HG02885 (cell line): ENCODE measurements around the gene RBM39.
"Not testable (repeated sequence)": the region's sequence is repeated elsewhere in the genome, so short reads cannot be mapped to it uniquely, and the experiment has no call there.

Experiments used
- ATAC-seq: cut with Tn5 transposase; IDR thresholded peaks from one replicate; pipeline ENCODE4 v1.9.1; 2021; ENCODE audit warnings: mild to moderate bottlenecking; ENCODE audit not compliant: unreplicated experiment, poor library complexity

Gene RBM39

DNA sequence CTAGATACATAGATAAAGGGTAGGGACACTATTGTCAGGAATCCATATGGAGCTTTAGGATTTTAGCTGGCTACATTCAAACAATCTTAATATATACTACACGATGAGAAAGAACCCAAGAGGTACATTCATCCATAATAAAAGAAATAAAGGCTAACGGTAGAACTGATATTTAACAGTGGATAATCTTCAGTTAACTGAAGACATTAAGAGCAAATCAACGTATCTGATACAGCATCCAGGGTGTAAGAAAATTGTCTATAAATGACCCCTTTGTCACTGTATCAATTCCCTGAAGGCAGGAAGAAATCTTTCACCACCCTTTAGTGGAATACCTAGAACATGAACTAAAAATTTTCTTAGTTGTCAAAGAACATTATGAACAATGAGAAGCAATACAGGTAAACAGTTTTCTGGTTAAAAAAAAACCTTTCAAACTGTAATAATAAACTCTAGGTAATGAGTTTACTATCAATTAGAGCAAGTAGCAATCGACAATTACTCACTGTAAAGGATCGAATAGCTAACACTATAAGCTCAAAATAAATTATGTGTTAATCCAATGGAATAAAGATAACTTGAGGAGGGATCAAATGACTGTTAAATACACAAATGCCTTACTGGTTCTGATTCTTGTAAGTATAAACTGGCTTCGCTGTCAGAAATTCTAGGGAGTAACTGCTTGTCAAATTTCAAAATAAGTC, 31.0 kb downstream of the RBM39 start:
- ATAC-seq, result no peak

DNA sequence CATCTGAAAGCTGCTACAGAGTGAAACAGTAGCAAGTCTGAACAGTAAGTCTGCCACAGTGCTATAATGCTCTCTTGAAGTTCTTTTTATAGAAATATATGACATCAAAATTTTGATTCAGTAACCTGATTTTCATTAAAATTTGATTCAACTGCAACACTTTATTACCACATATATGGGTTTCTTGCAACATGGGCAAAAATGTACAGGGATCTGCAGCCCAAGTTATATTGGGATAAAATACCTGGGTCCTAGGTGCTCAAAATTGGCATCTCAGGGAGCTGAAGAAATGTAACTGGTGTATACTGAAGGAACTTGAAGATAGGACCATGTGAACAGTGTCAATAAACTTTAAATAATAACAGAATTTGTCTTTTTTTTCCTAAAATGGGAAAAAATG, 32.0 kb downstream of the RBM39 start:
- ATAC-seq, result no peak

DNA sequence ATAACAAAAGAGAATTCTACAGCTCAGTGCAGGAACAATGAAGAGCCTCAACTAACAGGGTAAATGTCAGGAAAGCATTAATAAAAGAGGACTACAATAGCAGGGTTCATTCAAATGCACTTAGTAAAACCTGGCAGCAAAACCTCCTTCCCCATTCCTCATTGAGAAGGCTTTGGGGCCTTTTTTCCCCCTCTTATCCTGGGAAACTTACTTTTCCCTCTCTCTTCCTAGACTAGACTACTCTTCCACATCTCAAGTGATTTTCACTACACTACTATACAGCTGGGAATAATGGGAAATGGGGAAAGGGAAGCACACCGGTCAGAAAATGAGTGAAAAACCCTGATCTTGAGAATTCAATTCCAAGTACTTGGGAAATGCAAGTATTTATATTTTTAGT, 32.8 kb downstream of the RBM39 start:
- no peak for ATAC-seq

DNA sequence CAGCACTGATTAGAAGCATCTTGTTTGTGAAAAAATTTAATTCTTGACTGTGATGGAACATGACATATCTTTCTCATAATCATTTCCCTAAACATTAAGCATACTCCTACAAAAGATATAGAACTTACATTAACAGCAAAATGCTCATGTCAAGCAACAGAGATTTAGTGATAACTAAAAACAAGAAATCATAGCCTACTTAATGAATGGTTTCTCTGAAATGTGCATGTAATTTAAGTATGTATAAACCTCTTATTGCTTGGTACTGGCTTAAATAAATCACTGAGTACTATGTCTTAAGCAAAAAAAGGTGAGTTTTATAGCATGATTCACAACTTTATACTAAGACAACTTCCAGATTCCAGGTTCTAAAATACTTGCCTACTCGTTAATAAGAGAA, 33.6 kb downstream of the RBM39 start:
- no peak for ATAC-seq

DNA sequence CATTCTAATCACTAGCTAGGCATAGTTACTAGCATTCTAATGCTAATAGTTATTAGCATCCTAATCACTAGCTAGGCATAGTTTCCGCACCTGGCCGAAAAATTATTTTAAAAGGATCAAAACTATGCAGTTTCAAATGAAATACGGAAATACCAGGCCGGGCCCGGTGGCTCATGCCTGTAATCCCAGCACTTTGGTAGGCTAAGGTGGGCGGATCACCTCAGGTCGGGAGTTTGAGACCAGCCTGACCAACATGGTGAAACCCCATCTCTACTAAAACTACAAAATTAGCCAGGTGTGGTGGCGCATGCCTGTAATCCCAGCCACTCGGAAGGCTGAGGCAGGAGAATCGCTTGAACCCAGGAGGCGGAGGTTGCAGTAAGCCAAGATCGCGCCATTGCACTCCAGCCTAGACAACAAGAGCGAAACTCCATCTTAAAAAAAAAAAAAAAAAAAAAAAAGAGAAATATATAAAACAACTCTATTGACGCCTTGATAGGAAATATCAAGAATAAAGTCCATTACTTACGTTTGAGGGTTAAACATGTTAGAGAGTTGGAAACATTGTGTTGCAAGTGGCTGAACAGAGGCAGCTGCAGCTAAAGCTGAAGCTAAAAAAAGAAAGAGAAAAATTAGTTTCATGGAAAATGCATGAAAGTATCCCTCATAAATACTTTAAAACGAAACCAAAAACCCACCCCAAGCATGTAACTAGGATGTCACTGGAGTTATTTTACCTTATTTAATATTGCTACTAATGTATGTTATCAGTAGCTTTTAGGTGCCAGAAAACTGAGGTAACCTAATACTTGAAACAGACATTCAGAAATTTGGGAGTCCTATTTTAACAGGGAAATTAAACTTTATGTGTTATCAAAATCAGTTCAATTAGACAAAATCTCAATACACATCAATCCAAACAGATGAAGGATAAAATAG, 35.2 kb downstream of the RBM39 start:
- not testable (repeated sequence) for ATAC-seq

DNA sequence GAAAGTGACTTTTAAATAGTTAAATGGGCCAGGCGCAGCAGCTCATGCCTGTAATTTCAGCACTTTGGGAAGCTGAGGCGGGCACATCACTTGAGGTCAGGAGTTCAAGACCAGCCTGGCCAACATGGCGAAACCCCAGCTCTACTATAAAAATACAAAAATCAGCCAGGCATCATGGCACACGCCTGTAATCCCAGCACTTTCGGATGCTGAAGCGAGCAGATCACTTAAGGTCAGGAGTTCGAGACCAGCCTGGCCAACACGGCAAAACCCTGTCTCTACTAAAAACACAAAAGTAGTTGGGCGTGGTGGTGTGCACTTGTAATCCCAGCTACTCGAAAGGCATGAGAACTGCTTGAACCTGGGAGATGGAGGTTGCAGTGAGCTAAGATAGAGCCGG, 36.2 kb downstream of the RBM39 start:
- ATAC-seq, result not testable (repeated sequence)

DNA sequence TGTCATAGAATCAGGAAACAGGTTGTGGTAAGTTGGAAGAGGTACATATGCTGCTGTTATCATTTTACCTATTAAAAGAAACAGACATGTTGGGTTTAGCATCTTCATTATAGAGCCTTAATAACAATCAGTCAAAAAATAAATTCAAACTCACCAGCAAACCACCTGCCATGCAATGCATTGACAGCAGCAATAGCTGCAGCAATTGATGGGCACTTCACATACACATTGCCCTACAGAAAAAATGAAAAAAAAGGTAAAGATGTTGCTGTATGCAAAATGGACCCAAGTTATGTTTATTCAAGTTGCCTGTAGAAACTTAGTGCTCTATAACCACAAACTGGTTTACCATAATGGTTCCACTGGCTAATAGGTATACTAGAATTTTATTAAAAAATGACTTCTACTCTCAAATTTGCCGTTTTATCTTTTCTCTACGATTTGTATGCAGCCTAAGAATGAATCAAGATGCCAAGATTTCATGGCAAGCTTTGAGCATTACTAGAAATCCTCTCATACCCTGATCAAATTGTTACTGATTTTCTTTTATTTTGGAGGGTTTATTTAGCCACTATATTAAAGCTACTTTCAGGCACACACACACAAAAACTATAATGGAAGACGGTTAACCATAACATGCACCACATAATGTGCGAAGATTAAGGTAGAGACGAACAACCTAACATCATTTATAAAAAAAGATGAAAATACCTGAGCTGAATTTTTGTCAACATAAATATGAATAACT, 37.4 kb downstream of the RBM39 start:
- ATAC-seq, result no peak

DNA sequence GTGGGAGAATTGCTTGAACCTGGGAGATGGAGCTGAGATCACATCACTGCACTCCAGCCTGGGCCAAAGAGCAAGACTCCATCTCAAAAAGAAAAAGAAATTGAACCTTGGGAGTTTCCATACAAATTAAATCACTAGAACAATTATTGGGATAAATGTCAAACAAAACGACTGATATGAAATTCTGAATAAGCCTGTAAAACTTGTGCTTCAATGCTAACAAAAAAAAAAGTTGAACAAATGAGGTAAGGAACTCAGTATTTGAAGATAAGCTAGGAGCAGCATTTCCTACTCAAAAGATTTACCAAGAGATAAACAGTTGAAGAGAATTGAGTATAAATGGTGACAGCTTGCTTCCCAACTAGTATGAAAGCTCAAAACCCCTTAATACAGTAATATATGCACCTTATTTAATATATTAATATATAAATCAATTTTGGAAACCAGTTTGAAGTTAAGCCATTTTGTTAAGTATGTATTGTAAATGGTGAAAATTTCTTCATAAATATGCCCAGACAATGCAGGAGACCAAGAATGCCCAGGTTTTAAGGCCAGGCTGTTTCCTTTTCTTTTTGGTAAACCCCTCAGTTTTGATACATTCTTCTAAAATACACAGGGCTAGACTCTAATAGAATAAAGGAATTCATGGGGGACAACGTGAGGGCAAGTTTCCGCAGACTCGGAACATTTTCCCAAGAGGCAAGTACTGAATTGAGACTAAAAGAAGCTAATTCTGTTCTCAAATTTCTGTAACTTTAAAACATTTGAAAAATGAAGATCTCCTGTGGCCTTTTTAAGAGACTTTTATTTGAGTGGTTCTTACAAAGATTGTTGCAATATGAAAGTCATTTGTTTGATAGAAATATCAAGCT, 39.0 kb downstream of the RBM39 start:
- ATAC-seq, result no peak

DNA sequence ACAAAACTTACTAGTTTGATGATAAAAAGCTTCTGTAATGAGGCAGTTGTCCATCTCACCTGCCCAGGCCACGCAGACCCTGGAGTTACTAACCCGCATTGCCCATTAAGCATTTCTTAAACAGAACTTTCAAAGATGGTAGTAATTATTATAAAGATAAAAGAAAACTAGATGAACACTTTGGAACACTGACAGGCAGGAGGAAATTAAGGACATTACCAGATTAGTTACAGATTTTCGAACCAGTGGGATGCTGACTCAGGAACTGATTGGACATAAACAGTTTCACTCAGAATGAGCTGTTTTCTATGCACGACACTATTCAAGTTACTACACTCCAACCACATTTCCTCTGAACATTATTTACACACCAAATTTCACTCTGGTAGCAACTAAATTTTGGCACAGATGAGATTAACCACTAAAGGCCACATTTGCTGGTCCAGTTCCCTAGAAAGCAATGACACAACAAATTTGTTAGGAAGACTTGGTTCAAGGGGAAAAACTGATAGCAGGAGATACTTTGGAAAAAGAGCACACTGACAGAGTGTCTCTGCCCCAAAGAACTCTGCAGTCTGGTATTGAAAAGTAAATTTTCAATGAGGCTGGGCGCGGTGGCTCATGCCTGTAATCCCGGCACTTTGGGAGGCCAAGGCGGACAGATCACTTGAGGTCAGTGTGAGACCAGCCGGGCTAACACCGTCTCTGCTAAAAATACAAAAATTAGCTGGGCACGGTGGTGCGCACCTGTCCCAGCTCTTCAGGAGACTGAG, 39.8 kb downstream of the RBM39 start:
- ATAC-seq, result no peak

DNA sequence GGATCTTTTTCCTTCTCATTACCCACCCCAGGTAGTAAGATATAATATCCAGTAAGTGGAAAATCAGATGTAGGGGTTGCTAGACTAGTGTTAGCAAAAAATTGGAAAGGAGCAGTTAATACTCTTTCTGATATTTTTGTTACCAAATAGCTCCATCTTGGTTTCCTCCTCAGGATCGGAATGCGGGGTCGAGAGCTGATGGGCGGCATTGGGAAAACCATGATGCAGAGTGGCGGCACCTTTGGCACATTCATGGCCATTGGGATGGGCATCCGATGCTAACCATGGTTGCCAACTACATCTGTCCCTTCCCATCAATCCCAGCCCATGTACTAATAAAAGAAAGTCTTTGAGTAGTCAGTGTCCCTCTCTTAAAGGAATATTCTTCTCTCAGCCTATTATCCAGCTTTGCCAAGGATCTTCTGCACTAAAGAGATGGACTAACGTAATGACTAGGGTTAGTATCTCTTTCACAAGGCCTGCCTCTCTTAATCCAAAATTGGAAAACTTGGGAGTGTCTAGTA, 41.4 kb downstream of the RBM39 start:
- ATAC-seq, result no peak

DNA sequence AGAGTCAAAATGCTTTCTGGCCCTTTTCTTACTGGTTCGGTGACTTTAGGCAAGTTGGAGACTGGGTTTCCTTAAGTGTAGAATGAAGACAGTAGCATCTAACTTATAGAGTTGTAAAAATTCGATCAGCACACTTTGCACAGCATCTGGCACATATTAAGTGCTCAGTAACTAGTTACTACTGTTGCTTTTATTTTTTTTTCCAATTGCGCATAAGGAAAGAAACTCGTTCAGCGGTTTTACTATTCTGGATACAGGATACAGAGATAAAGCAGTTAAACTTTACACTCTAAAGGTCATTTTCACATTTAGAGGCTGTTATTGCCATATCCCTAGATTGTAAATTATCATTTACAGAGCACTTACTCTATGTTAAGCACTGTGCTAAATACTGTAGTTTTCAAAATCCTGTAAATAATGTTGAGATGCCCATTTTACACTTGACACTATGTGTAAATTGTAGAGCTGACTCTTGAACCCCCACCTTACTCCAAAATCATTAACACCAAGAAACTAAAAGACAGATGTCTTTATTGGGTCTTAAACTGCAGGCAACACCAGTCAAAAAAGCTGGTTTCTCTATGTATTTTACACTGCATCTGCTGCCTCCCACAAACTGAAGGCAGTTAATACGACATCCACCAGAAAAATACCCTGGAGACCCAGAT, 42.0 kb downstream of the RBM39 start:
- ATAC-seq, result no peak

DNA sequence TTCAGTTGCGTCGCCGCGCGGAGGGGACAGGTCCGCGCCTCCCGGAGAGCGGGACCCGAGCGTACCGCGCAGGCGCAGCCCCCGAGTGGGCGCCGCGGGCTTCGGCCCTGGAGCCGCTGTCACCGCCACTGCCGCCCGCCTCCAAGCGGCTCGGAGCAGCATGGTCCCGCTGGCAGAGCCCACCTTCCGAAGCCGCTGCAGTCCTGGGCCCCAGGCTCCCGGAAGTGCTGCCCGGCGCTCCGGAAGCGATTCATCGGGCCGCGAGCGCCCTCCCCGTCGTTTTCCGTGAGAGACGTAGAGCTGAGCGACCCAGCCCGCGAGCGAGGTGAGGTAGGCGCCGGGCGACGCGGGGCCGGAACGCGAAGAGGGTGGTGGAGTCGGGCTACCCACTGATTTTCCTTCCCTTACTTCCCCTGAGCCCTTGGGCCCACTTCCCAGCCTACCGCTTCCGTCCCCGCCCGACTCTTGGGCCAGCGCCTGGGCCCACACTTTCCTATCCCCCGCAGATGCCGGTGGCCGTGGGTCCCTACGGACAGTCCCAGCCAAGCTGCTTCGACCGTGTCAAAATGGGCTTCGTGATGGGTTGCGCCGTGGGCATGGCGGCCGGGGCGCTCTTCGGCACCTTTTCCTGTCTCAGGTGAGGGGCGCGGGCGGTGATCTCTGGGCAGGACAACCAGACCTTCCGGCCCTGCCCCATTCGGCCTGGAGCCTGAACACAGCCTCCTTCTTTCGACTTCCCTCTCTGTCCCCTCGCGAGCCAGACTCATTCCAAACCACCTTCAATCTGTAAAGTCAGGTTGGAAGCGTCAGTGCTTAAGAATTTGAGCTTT, 42.7 kb downstream of the RBM39 start, which contains the start of the genes NFS1 and ROMO1:
Gene NFS1 (minus strand): TSS at position 226 of the 830 bp plus-strand sequence. CDS start 64 bp downstream, at position 162.
Gene ROMO1 (plus strand): TSS at position 279 of the 830 bp plus-strand sequence. CDS start 228 bp downstream, at position 507.
- peak; percentile 85 for ATAC-seq

DNA sequence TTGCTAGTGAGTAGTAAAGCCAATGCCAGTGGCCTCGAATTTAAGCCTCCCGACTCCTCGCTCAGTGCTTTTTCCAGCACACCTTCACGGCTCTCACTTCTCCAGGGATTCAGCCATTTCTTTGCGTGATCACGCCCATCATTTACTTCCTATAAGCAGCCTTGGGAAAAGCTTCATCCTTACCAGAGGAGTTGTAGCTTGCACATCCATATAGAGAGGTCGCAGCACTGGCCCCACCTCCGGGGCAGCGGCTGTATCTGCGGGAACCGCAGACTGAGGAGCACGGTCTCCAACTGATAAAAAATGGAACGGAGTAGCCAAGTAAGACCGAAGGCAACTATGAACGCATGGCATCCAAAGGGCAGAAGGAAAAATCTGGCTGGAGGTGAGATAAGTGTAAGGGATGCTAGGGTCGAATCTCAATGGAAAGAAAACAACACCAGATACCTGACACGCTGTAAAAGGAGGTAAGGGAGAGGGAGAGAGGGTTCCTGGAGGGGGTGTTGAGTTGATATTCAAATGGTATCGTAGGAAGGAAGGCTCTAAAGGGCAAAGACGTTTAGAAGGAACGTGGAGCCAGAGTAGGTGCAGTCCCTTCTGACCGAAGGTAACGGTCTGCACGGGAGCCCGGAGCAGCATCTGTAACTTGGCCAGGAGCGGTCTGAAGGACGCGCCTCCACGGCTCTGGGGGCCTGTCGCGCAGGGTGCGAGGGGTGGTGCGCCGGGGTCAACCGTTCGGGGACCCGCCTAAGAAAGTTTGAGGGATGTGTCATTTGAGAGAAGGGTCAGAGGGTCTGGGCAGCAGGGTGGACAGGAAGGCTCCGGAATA, 43.5 kb downstream of the RBM39 start:
- no peak for ATAC-seq

DNA sequence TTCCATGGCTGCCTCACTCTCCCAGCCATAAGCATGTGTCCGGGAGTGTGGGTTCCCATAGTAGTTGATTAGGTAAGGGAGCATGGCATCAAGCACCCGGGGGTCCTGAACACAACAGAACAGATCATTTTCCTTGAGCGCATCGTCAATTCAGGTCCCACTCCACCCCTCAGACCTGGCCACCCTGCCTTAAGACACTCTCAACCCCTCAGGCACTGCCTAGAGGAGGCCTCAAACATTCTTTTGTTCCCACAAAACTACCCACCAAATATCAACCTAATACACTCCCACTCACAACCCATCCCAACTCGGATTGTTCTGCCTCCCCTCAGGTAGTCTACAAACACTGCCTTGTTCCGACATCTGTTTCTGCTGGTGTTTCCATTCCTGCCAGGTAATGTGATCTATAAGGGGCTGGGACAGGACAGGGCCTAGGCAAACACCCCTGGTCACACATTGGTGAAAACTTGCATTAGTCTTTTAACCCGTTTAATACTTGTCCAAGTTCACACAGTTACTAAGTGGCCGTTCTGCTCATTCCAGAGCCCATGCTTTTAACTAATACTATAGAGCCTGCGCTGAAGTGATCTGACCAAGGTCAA, 44.3 kb downstream of the RBM39 start:
- ATAC-seq, result no peak

DNA sequence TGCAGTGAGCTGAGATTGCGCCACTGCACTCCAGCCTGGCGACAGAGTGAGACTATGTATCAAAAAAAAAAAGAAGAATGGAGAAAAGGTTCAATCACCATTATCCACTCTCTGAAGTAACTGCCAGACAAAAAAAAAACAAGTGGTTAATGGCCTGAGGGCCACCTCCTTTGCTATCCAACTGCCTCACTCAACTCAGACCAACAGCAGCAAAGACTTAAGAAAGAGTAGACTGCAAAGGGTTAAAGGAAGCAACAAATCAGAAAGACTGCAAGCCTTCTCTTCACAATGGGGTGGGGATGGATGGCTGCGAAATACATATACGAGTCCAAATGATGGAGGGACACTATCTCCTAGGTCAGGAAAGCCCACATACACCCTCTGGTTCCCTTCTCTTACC, 46.1 kb downstream of the RBM39 start:
- ATAC-seq, result no peak

DNA sequence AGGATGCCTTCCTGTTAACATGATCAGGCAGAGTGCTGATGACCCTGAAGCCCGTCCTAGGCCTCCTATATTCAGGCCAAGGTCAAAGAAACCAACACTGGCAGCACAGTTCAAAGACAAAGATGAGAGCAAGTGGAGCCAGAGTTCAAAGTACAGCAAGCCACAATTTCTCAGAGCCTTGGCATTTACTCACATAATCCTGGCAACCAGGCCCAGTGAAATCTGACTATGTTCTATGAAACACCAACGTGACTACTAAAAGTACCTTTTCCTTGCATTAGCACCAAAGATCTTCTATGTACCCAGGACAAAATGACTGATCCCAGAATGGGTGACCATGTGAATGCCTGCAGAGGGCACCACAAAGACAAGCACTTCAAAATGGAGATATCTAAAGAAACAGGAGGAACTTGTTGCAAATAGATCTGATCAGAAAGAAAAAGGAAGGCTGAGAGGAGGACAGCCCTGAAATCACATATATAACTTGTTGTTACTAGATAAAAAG, 46.8 kb downstream of the RBM39 start:
- no peak for ATAC-seq
